GM19324 (cell line): ENCODE measurements around the gene RAB3GAP2.
"Not testable (repeated sequence)": the region's sequence is repeated elsewhere in the genome, so short reads cannot be mapped to it uniquely, and the experiment has no call there.

Source experiments
- ATAC-seq: cut with Tn5 transposase; IDR thresholded peaks from one replicate; pipeline ENCODE4 v1.9.1; 2021; ENCODE audit warnings: mild to moderate bottlenecking, moderate library complexity; ENCODE audit not compliant: unreplicated experiment, low FRiP score

Gene RAB3GAP2

DNA sequence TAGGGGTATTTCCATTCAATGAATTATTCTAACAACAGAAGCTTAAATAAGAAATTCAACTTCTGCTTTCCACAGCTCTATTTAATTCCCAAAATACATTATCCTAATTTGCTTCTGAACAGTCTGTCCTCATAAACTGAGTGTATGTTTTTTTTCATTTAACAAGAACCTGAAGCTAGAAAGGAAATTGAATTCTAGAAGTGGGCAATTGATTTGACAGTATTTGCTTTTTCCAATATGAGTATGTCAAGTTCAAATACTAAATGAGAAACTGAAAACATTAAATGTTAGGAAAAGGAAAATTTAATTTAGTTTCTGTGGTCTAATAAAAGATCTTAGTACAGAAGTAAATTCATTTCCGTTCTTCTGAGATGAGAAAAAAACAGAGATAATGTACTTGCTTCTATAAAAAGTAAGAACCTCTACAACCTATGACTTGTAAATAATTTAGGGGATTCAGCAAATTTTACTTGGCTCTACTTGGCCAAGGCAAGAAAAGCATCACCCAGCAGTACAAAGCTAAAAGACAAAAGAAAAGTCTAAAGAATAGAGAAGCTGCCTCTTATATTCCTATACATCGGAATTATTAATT is 31.1 kb downstream of the RAB3GAP2 start:
- no peak for ATAC-seq

DNA sequence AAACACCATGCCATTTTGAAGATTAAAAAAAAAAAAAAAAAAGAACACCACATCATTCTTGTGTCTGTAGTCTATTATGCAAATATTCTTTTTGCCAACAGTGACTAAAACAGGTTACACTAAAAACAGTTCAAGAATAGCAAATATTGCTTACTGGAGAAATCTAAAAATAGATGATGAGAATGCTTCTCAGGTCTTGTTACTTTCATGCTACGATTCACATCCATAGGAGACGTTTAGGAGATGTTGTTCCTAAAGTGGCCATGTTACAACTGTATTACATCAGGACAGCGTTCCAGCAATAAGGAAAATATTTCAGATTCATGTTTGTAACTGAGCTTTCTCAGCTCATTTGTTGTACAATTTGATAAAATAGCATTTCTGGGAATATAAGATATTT is 32.3 kb downstream of the RAB3GAP2 start:
- no peak for ATAC-seq

DNA sequence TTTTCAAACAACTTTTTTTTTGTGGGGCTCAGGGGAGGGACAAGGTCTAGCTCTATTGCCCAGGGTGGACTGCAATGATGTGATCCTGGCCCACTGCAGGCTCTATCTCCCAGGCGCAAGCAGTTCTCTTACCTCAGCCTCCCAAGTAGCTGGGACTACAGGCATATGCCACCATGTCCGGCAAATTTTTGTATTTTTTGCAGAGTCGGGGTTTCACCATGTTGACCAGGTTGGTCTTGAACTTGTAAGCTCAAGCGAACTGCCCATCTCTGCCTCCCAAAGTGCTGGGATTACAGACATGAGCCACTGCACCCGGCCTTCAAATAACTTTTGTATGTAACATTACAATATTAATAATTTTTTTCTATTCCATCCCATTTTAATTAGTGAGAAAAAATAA is 33.0 kb downstream of the RAB3GAP2 start:
- no peak for ATAC-seq

DNA sequence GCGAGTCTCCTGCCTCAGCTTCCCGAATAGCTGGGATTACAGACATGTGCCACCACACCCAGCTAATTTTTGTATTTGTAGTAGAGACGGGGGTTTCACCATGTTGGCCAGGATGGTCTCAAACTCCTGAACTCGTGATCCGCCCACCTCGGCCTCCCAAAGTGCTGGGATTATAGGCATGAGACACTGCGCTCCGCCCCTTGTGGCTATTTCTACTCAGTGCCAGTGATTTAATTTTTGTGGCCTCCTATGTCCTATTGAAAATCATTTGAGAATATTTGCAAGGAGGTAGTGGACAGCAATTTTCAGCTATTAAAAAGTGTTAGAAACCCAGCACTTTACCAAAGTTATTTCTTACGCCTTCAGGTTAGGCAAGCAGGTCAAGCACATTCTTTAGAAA is 36.0 kb downstream of the RAB3GAP2 start:
- ATAC-seq, result not testable (repeated sequence)

DNA sequence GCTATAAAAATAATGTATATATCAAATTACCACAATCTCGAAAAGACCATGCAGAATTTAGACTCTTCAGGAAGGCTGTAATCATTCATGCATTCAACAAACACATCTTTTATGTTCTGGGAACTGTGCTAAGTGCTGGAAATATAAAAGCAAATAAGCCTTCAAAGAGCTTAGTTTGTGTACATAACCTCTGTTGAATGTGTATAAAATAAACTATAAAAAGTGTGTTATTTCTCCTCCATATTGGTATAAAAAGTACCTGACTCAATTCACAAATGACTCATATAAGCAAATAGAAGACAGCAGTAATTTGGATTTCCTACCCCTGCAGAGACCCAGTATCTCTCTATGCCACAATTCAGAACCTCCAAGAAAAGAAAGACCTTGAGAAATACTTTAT is 36.8 kb downstream of the RAB3GAP2 start:
- ATAC-seq, result no peak

DNA sequence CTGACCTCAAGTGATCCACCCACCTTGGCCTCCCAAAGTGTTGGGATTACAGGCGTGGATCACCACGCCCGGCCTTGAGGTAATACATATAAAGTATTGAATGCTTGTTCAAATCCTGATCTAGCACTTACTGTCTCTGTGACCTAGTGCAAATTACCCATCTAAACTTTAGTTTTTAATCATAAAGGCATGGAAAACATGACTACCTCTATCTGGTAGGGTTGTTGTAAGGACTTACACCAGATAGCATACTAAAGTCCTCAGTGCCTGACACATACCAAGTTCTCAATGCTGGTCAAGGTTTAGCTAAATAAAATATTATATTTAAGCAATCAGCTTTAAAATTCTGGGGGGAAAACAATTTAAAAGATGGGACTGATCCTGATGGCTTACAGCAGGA is 38.3 kb downstream of the RAB3GAP2 start:
- ATAC-seq, result no peak

DNA sequence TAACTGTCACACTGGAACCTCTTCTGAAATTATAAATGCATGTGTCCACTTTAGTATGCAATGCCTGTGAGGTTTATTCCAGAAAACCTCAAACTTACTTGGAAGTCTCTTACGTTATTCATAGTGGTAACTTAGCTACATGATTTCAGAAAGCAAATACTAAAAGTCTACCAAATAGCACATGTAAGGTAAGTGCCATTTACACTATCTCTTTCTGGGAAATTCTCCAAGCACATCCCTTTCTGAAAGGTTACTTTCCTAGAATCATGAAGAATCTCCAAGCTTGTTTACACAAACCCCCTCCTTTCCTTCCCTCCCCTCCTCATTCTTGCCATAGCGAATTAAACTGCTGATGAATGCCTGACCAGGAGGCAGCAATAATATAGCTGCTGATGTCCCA is 42.5 kb downstream of the RAB3GAP2 start:
- ATAC-seq, result no peak

DNA sequence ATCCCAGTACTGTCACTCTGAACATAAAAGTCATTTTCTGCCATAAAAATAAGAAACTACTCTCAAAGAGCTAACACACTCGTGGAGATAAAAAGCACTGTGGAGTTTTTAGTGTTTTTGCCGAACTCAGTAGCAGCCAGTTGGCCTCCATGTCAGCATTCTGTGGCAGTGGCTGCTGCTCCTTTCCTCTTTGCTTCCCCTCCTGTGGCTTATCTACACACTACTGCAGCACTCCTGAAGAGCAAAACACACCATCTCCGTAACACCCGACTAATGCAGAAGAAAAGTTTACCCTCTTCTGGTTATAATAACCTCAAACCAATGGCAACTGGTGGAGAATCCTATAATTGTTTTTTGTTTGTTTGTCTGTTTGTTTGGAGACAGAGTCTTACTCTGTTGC is 44.9 kb downstream of the RAB3GAP2 start:
- no peak for ATAC-seq

DNA sequence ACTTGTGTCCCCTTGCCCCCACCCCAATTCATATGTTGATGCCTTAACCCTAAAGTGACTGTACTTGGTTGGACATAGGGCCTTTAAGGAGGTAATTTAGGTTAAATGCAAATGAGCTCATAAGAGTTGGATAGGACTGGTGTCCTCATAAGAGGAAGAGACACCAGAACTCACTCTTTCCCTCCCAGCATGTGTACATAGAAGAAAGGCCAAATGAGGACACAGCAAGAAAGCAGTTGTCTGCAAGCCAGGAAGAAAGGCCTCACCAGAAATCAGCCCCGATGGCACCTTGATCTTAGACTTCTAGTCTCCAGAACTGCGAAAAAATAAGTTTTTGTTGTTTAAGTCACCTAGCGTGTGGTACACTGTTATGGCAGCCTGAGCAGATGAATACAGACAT is 45.5 kb downstream of the RAB3GAP2 start:
- ATAC-seq, result no peak

DNA sequence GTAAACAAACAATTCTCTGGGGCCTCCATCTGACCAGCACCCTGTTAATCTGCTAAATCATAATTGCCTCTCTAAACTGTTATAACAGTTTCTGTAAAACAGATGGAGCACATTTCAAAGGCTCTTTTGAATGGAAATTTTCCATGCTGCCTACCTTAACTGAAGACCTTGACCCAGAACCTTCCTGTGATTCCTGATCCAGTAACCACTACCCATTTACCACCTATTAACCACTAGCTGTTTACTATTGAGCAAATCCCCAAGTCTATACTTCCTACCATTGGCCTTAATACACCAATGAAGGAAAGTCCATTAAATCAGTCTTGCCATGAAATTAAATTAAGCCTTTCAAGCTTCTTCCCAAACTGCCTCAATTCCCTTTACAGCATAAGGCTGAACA is 46.3 kb downstream of the RAB3GAP2 start:
- no peak for ATAC-seq

DNA sequence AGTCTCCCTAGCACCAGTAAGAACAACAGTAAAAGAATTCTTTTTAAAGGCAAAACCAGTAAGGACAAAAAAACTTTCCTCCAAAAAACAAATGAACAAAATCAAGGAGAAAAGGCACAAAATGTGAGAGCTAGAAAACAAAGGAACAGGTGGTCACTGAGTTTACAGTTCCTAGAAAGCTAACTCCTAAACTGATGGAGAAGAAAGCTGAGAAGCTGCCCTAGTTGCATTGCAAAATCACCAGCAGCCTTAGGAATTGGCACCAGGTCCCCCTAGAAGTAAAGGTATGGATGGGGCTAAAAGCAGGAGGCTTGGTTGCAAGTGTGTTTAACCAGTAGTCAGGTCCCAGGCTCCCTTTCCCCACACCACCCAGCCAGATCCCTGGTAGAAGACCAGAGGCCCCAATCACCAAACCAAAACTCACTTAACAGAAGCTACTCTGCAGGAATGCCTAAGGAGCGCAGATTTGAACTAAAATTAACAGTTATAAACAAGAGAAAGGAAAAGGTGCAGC is 47.6 kb downstream of the RAB3GAP2 start:
- ATAC-seq, result no peak

DNA sequence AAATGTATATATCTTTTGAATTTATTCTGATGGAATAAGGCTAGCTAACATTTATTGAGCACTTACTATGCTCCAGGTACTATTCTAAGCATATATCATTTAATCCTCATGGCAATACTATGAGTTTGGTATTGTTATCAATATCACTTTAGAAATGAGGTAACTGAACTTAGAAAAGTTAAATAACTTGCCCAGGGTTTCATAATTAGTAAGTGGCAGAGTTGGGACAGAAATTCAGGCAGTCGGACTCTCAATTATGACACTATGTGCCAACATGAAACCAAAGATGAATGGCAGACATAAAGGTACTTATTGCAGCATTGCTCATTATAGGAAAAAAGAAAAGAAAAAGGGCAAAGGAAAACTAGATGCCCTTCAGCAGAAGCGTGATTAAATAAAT is 48.2 kb downstream of the RAB3GAP2 start:
- no peak for ATAC-seq

DNA sequence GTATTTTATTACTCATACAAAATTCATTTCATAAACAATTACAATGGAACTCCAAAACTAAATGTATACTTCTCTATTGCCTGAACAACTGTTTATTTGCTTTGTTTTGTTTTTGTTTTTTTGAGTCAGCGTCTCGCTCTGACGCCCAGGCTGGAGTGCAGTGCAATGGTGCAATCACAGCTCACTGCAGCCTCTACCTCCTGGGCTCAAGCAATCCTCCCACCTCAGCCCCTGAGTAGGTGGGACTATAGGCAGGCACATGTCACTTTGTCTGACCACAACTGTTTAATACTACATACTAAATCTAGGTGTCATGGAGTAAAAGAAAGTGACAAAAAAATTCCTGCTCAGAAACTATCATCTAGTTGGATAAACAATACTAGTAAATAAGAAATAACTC is 49.3 kb downstream of the RAB3GAP2 start:
- ATAC-seq, result no peak

DNA sequence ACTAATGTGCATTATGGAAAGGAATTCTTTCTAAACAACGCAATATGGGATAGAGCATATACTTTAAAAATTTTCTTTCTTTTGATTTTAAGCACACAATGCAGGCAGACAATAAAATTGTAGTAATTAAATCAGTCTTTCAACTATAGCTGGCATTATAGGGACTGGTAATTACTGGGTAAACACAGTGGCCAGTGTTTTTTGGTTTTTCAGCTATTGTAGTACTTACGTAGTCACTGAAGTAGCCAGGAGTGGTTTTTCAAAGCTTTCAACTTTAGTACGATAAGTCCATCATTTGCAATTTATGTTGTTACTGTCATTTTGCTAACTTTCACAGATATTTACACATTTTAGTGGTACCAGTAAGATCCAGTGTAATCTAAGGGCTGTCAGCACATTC is 50.6 kb downstream of the RAB3GAP2 start:
- ATAC-seq, result no peak

DNA sequence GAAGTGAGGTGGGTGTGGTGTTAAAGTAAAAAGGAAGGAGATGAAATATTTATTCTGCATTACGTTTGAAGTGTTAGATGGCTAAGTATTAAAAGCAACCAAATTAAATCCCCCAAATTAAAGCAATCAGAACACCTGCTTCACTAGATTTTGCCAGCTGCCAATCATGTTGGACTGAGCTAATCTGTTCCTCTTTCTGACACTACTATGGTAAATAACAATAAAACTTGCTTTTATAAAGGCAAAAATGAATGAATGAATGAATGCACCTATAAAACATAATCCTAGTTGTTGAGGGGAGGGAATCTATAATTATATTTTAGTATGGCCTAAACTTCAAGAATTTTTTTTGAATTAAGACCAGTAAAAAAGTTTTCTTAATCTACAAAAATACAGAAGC is 51.0 kb downstream of the RAB3GAP2 start:
- ATAC-seq, result no peak

DNA sequence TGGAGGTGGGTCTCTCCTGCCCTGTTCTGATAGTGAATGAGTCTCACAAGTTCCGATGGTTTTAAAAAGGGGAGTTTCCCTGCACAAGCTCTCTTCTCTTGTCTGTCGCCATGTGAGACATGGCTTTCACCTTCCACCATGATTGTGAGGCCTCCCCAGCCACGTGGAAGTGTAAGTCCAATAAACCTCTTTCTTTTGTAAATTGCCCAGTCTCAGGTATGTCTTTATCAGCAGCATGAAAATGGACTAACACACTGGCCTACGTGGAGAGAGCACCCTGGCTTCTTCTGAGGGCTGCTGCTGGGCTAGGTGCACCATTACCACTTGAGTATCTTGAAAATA is 51.6 kb downstream of the RAB3GAP2 start:
- ATAC-seq, result peak; percentile 17

DNA sequence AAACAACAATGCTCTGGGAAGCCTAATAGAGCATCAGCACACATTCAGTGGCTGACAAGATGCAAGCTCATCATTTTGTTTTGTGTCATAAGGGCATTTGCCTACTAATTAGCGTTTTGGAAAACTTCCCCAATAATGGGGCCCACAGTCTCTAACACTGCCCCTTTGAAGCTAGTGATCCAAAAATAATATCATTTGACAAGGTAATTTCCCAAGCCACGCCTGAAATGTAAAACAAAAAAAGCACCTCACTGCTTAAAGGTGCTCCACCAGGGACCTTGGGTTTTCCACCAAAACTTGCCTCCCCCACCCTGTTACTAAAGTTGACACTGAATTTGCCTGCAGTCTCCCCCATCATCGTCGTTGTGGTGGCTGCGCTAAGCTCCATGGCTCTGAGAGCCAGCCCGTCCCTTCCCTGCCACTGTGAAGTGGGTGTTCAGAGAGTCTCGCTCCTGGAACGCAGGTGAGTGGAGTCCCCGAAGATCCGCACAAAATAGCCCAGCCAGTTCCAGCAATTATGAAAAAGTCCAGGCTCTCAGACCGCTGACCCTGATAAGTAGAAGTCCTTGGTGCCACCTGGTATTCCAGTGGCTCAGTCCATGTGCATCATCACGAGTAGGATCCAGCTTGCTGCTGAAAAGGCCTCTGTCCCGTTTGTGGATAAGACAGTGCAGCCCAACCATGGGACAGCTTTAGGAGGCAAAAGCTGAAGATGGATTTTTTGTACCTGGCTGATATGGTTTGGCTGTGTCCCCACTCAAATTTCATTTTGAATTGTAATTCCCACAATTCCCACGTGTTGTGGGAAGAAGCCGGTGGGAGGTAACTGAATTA is 52.2 kb downstream of the RAB3GAP2 start:
- ATAC-seq, result peak; percentile 49

DNA sequence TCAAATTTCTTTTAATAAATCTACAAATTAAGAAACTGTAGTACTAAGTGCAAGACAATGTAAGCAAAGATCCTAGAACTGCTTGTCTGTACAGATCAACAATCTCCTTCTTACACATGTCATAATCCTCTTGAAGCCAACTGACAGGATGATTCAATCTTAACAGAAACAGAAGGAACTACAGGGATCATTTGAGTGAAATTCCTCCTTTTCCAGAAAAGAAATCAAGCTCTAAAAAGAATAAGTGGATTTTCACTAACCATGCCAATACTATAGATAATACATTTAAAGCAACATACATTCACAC is 53.2 kb downstream of the RAB3GAP2 start:
- ATAC-seq, result no peak

DNA sequence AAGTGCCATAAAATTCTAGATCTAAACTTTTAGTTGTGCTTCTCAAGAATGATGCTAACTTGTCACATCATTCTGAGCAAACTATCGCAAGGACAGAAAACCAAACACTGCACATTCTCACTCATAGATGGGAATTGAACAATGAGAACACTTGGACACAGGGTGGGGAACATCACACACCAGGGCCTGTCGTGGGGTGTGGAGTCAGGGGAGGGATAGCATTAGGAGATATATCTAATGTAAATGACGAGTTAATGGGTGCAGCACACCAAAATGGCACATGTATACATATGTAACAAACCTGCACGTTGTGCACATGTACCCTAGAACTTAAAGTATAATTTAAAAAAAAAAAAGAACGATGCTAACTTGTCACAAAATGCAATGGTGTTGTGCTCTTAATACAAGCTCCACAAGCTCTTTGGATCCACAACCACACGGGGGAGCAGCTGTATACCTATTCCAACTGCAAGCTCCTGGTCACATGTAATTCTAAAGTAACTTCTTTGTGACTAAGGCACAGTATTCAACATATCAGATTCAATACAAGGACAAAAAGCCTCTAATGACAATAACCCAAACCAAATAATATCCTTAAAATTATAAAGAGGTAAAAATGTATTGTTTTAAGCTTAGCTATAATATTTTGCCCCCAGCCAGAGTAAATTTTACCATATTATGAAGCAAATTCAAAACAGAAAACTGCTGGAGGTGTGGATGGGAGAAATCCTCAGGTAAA is 53.7 kb downstream of the RAB3GAP2 start:
- peak; percentile 42 for ATAC-seq

DNA sequence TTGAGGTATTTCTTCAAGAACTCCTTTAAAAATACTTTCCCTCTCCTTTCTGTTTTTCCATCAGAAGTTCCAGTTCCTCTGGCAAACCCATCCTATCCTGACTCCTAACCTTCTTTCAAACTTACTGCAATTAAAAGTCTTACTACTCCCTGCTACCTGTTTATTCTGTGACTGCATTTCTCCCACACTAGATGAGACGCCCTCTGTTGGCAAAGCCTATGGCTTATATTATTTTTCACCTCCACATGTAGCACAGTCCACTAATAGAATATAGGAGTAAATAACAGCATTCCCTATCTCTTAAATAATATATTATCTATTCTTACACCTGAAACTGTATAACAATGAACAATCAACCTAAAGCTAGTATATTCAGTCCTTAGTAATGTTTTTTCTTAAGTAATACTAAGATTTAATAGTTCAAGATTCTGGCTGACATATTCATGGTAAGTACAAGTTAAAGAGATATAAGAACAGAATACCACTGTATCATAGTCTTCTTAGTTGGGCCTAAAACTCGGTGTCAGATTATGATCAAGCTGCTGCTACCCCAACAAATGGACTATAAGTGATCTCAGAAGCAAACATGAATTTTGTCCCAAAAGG is 54.8 kb downstream of the RAB3GAP2 start:
- ATAC-seq, result no peak

DNA sequence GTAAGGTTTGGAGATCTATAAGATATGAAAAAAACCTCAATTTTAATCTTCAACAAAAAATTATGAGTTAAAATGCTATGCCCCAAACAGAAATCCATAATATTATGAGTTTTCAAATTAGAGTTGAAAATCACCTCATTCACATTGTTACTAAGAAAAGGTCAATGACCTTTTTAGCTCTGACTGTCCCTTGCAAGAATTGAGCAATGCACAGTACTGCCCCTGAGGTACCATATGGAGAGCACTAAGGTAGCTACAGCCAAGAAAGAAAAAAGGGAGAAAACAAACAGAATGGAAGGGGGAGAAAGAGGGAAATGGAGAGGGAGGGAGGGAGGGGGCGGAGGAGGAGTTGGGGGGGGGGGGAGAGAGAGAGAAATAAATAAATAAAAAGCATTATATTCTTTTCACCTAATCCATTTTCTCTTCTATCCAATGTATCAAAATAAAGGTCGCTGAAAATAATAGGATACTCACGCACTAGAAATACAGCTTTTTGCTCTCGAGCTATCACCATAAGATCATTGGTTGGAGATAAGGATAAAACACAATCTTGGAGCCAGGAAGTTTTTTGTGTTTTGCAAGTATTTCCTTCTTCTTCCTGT is 58.8 kb downstream of the RAB3GAP2 start:
- ATAC-seq, result no peak
